ENCODE measurements around the gene WDFY2.
A peak's percentile ranks its signal among the peaks of the same experiment; 100 is the strongest.

GRCh38 chr13:51785712-51786424 lies 201.6 kb downstream of the WDFY2 start:
- peak; percentile 42; the same call in 1 of the 2 replicates for TF ChIP-seq POLR2AphosphoS5 (IDR thresholded peaks at IDR 0.05; ENCODE audit: borderline replicate concordance, low read depth, low read length)
- no peak for TF ChIP-seq EZH2 (IDR thresholded peaks at IDR 0.05)
